Uterus (tissue), 4 donors: ENCODE results near the gene NR1I3. TPM values are rescaled to one million over a fixed set of nuclear protein-coding genes. Genes with fewer than 3 reads are reported as not detected.

Experiments used
- DNase-seq, 2 donors: peaks; one replicate each; pipeline ENCODE4 v3.0.0-alpha.2; 2019 to 2020
- H3K27ac ChIP-seq, 2 donors: fragments of 200-600 bp; sonication (generic); 1 replicate in 1 of 2; 2 replicates in 1 of 2; pipeline ENCODE4 v1.5.1; 2016 to 2018
- H3K27me3 ChIP-seq, 2 donors: fragments of 200-600 bp; sonication (generic); one replicate each; pipeline ENCODE4 v1.5.1; 2018 to 2019; ENCODE audit warnings: control low read depth in 1 of 2
- H3K36me3 ChIP-seq, 2 donors: fragments of 200-600 bp; sonication (generic); one replicate each; pipeline ENCODE4 v1.5.1; 2019; ENCODE audit warnings: control low read depth in 1 of 2
- H3K4me1 ChIP-seq, 2 donors: fragments of 200-600 bp; sonication (generic); one replicate each; pipeline ENCODE4 v1.5.1; 2018 to 2019; ENCODE audit warnings: control low read depth in 1 of 2
- H3K4me3 ChIP-seq, 2 donors: fragments of 200-600 bp; sonication (generic); 1 replicate in 1 of 2; 2 replicates in 1 of 2; pipeline ENCODE4 v1.5.1; 2018 to 2019; ENCODE audit warnings: mild to moderate bottlenecking in 1 of 2
- H3K9me3 ChIP-seq, 2 donors: fragments of 200-600 bp; sonication (generic); one replicate each; pipeline ENCODE4 v1.5.1; 2019; ENCODE audit warnings: control low read depth in 1 of 2
- CTCF ChIP-seq, 4 experiments: fragments of 200-600 bp in 2 of 4; fragments of 450-650 bp in 2 of 4; sonication (generic) in 2 of 4; IDR thresholded peaks; one replicate each; pipeline ENCODE4 v1.5.1; 2016 to 2019; ENCODE audit warnings: antibody characterized with exemption in 4 of 4, mild to moderate bottlenecking in 2 of 4, moderate library complexity in 1 of 4
- POLR2A ChIP-seq, 2 donors: fragments of 450-650 bp; IDR thresholded peaks; one replicate each; pipeline ENCODE4 v1.6.1; 2016; ENCODE audit warnings: antibody characterized with exemption in 2 of 2, mild to moderate bottlenecking in 1 of 2, moderate library complexity in 1 of 2
- intact Hi-C: fragments of 100-400 bp; cut with DNase I; formaldehyde crosslinking; loops from one replicate; pipeline ENCODE4 v1.15.1; 2023; ENCODE audit warnings: low total_unique reads
- total RNA-seq, 4 donors: library from RNA; depleted of rRNA in 3 of 4; stranded (reverse); fragments of >200 nt in 3 of 4; gene quantifications; one replicate each; pipeline versions ENCODE4 v1.1.0 to v1.2.4, GENCODE V29; 2014 to 2023
- donor health status: DM: yes; HTN: yes; CAD: no.

Gene NR1I3
- total RNA-seq, 4 donors from 2014 or later = not detected

DNA sequence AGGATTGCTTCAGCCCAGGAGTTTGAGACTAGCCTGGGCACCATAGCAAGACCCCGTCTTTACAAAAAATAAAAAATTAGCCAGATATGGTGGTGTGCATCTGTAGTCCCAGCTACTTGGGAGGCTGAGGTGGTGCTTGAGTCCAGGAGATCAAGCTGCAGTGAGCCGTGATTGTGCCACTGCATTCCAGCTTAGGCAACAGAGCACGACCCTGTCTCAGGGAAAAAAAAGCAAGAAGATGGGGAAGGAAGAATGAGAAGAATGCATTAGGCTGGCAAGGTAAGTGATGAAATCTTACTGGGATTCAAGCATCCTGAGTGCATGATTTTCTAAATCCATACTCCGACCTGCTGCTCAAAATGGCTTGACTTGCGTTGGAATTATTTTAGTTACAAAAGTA is 27.3 kb upstream of the NR1I3 start:
- Histone ChIP-seq H3K4me3 (no peak overlapping the region), H3K9me3 (no peaks in the 10 kb centered on the region), H3K27me3 (no peaks in the 10 kb centered on the region), H3K27ac (no peak overlapping the region), H3K36me3 (no peaks in the 10 kb centered on the region), H3K4me1 (no peaks in the 10 kb centered on the region)
- intact Hi-C loops = no loop called here
- DNase-seq = no peak
- TF ChIP-seq CTCF (IDR thresholded peaks at IDR 0.05) (no peak), POLR2A (IDR thresholded peaks at IDR 0.05) (no peak)

DNA sequence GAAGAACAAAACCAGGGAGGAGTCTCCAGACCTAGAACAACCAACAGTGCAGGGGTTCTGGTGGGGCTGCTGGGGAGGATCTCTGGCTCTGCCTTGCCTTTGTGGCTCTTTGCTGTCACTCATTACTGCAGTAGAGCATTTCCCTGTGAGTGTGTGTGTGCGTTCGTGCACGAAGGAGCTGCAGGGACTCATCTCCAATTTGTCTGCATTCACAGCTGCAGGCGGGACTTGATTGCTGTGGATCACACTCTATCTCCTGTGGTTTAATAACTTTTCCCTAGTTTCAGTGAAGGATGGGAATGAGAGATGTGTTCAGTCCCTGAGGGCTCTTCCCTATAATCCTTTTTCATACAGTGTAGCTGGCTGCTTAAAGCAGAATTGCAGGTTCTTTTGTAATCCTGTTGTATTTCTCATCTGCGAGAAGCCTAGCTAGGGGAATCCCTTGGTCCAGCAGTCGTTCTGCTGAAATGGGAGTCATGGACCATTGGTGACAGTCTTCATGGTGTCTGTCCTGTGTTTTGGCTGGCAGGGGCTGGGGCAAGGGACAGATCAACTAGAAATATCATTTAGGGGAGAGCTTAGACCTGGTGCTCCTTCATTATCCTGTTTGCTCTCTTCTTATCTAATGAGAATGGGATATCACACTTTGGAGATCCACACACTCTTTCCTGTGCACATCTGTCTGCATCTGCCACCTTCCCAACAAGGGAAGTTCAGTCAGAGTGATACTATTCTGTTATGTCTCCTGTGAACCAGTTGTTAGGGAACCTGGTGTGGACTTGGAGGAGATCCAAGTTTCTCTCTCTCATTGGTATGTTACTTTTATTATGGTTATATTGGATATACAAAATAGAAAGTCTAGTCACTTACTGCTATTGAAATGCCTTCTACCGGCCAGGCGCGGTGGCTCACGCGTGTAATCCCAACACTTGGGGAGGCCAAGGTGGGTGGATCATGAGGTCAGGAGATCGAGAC is 23.5 kb upstream of the NR1I3 start:
- Histone ChIP-seq H3K27me3 (peaks cover 3 to 10% of the 10 kb centered on the region in 2 donors), H3K4me1 (no peaks in the 10 kb centered on the region), H3K9me3 (no peaks in the 10 kb centered on the region), H3K36me3 (no peaks in the 10 kb centered on the region), H3K27ac (no peak overlapping the region), H3K4me3 (no peak overlapping the region)
- TF ChIP-seq POLR2A (IDR thresholded peaks at IDR 0.05) (no peak), CTCF (IDR thresholded peaks at IDR 0.05) (no peak)
- intact Hi-C loops = no loop called here
- no peak for DNase-seq

GRCh38 chr1:161260376-161261260 is 22.6 kb upstream of the NR1I3 start:
- H3K27me3 ChIP-seq = peaks cover 3 to 10% of the 10 kb centered on the region in 2 donors
- H3K36me3 ChIP-seq = no peaks in the 10 kb centered on the region
- H3K4me1 ChIP-seq = no peaks in the 10 kb centered on the region
- no peak for TF ChIP-seq POLR2A (IDR thresholded peaks at IDR 0.05)
- TF ChIP-seq CTCF (IDR thresholded peaks at IDR 0.05) = no peak
- no peak overlapping the region for H3K27ac ChIP-seq
- no peak overlapping the region for H3K4me3 ChIP-seq
- DNase-seq = no peak
- H3K9me3 ChIP-seq = no peaks in the 10 kb centered on the region
- intact Hi-C loops = no loop called here

DNA sequence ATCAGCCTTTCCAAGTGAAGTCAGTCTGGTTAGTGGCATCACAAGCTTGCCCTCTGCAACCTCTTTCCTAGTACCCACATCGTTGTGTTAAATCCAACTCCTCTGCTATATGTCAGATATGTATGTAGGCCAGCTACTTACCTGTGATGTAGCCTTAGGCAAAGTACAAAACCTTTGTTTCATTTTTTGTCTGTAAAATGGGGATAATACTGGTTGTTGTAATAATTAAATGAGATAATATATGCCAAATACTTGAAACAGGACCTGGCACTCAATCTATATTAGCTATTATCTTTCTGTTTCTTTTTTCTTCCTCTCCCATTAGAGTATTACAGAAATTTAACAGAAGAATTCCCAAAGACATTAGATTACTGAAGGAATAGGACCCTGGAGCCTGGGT is 21.8 kb upstream of the NR1I3 start:
- Histone ChIP-seq H3K27me3 (peaks cover 3 to 10% of the 10 kb centered on the region in 2 donors), H3K4me1 (no peaks in the 10 kb centered on the region), H3K36me3 (no peaks in the 10 kb centered on the region), H3K4me3 (no peak overlapping the region), H3K9me3 (no peaks in the 10 kb centered on the region), H3K27ac (no peak overlapping the region)
- no peak for TF ChIP-seq CTCF (IDR thresholded peaks at IDR 0.05)
- TF ChIP-seq POLR2A (IDR thresholded peaks at IDR 0.05) = no peak
- no peak for DNase-seq
- intact Hi-C loops = no loop called here
